Parathyroid adenoma (tissue), 2 donors: ENCODE data around the gene SMARCA2.

ENCODE experiments used
- H2AFZ ChIP-seq: fragments of 300-600 bp; sonication (generic); one replicate; pipeline ENCODE4 v1.7.0; 2017; ENCODE audit warnings: antibody characterized with exemption, mild to moderate bottlenecking
- H3K27ac ChIP-seq: fragments of 300-600 bp; sonication (generic); one replicate; pipeline ENCODE4 v1.7.0; 2017
- H3K27me3 ChIP-seq: fragments of 300-600 bp; sonication (generic); one replicate; pipeline ENCODE4 v1.7.0; 2017; ENCODE audit warnings: low read length; ENCODE audit not compliant: control insufficient read depth, insufficient read depth
- H3K36me3 ChIP-seq: fragments of 300-600 bp; sonication (generic); one replicate; pipeline ENCODE4 v1.7.0; 2017; ENCODE audit warnings: low read length; ENCODE audit not compliant: control insufficient read depth, insufficient read depth
- H3K4me1 ChIP-seq: fragments of 300-600 bp; sonication (generic); one replicate; pipeline ENCODE4 v1.7.0; 2017; ENCODE audit warnings: control low read depth
- H3K4me2 ChIP-seq: fragments of 300-600 bp; sonication (generic); one replicate; pipeline ENCODE4 v1.7.0; 2017; ENCODE audit warnings: low read length
- H3K4me3 ChIP-seq: fragments of 300-600 bp; sonication (generic); one replicate; pipeline ENCODE4 v1.7.0; 2017; ENCODE audit warnings: low read depth, low read length
- H3K79me2 ChIP-seq: fragments of 300-600 bp; sonication (generic); one replicate; pipeline ENCODE4 v1.7.0; 2017; ENCODE audit warnings: control low read depth
- H3K9ac ChIP-seq: fragments of 300-600 bp; sonication (generic); one replicate; pipeline ENCODE4 v1.7.0; 2017; ENCODE audit warnings: mild to moderate bottlenecking
- H3K9me3 ChIP-seq: fragments of 300-600 bp; sonication (generic); one replicate; pipeline ENCODE4 v1.7.0; 2017; ENCODE audit warnings: low read length; ENCODE audit not compliant: control insufficient read depth
- CTCF ChIP-seq: fragments of 300-600 bp; sonication (generic); IDR thresholded peaks from one replicate; pipeline ENCODE4 v1.7.0; 2017; ENCODE audit warnings: antibody characterized with exemption, mild to moderate bottlenecking
- donor health status: primary hyperparathyroidism.

SMARCA2 gene

GRCh38 chr9:2236850-2237249 is 221.7 kb downstream of the SMARCA2 start:
- Histone ChIP-seq H2AFZ (no peak overlapping the region), H3K9me3 (no peaks in the 10 kb centered on the region), H3K36me3 (no peaks in the 10 kb centered on the region), H3K4me2 (no peak overlapping the region), H3K27me3 (no peaks in the 10 kb centered on the region), H3K9ac (no peak overlapping the region), H3K27ac (no peak overlapping the region), H3K4me3 (no peak overlapping the region), H3K4me1 (no peaks in the 10 kb centered on the region), H3K79me2 (no peaks in the 10 kb centered on the region)
- no peak for TF ChIP-seq CTCF

GRCh38 chr9:2241461-2241835 is 226.3 kb downstream of the SMARCA2 start:
- H3K4me3 ChIP-seq = peak overlapping the region; percentile 69

GRCh38 chr9:2241836-2242741 is 226.9 kb downstream of the SMARCA2 start:
- no peak for TF ChIP-seq CTCF
- H3K27ac ChIP-seq = peak overlapping the region; percentile 51
- H3K79me2 ChIP-seq = no peaks in the 10 kb centered on the region
- peak overlapping the region; percentile 90 for H3K4me2 ChIP-seq
- H3K4me1 ChIP-seq = no peaks in the 10 kb centered on the region
- no peaks in the 10 kb centered on the region for H3K27me3 ChIP-seq
- peak overlapping the region; percentile 69 for H3K4me3 ChIP-seq
- peak overlapping the region; percentile 89 for H2AFZ ChIP-seq
- H3K9me3 ChIP-seq = no peaks in the 10 kb centered on the region
- H3K9ac ChIP-seq = no peak overlapping the region
- H3K36me3 ChIP-seq = no peaks in the 10 kb centered on the region

More at GRCh38 chr9:2241461-2241835, 226.3 kb downstream of the SMARCA2 start:
- no peaks in the 10 kb centered on the region for H3K36me3 ChIP-seq
- H3K4me1 ChIP-seq = no peaks in the 10 kb centered on the region
- no peaks in the 10 kb centered on the region for H3K79me2 ChIP-seq
- no peak for TF ChIP-seq CTCF
- H3K27ac ChIP-seq = no peak overlapping the region
- H3K9ac ChIP-seq = no peak overlapping the region
- no peaks in the 10 kb centered on the region for H3K27me3 ChIP-seq
- H3K4me2 ChIP-seq = peak overlapping the region; percentile 90
- no peaks in the 10 kb centered on the region for H3K9me3 ChIP-seq
- peak overlapping the region; percentile 89 for H2AFZ ChIP-seq

- H3K4me2 ChIP-seq = no peak overlapping the region
- H3K27me3 ChIP-seq = no peaks in the 10 kb centered on the region
- no peaks in the 10 kb centered on the region for H3K4me1 ChIP-seq
- H3K9me3 ChIP-seq = no peaks in the 10 kb centered on the region
- no peaks in the 10 kb centered on the region for H3K79me2 ChIP-seq
- H2AFZ ChIP-seq = peak overlapping the region; percentile 89
- no peaks in the 10 kb centered on the region for H3K36me3 ChIP-seq
- H3K4me3 ChIP-seq = no peak overlapping the region
- TF ChIP-seq CTCF = no peak
- H3K9ac ChIP-seq = no peak overlapping the region
- H3K27ac ChIP-seq = no peak overlapping the region
These were observed 227.7 kb downstream of the SMARCA2 start for GRCh38 chr9:2242831-2243330.
